Brain microvascular endothelial cell (primary cell): ENCODE measurements around the gene TMEM185B.
"Not testable (repeated sequence)": the region's sequence is repeated elsewhere in the genome, so short reads cannot be mapped to it uniquely, and the experiment has no call there.

ENCODE experiments used
- DNase-seq: peaks from one replicate; pipeline ENCODE4 v3.0.0-alpha.2; 2020
- H3K27ac ChIP-seq: fragments of 250-450 bp; sonication (Bioruptor Pico); 2 replicates; pipeline ENCODE4 v1.5.1; 2020; ENCODE audit warnings: mild to moderate bottlenecking, moderate library complexity
- H3K27me3 ChIP-seq: fragments of 250-450 bp; sonication (Bioruptor Pico); replicated peaks from 2 replicates; pipeline ENCODE4 v1.5.1; 2020; ENCODE audit warnings: mild to moderate bottlenecking
- H3K36me3 ChIP-seq: fragments of 250-450 bp; sonication (Bioruptor Pico); replicated peaks from 2 replicates; pipeline ENCODE4 v1.5.1; 2020; ENCODE audit warnings: mild to moderate bottlenecking
- H3K4me3 ChIP-seq: 2 replicates; pipeline ENCODE4 v1.5.1; 2011; ENCODE audit warnings: low read depth, mild to moderate bottlenecking, control low read depth, low read length, moderate library complexity
- in situ Hi-C: cut with HindIII; loops from 2 replicates; pipeline ENCODE4 v1.10.0; 2017; ENCODE audit warnings: low sequenced_read_pairs, low pct_ligation_motif_present
- TF ChIP-seq, protein P1 (sequence below): IDR thresholded peaks from 2 replicates; pipeline ENCODE4 v1.5.1; 2011; ENCODE audit warnings: low read depth, mild to moderate bottlenecking, moderate library complexity, low read length, control low read depth, inconsistent platforms; ENCODE audit errors: missing control alignments

Gene TMEM185B

GRCh38 chr2:120265006-120265405 is 41.8 kb upstream of the TMEM185B start:
- H3K36me3 ChIP-seq, result no peaks in the 10 kb centered on the region
- H3K27me3 ChIP-seq, result no peaks in the 10 kb centered on the region
- in situ Hi-C loops, result no loop called here
- H3K4me3 ChIP-seq, result no peak overlapping the region
- TF ChIP-seq, protein P1, sequence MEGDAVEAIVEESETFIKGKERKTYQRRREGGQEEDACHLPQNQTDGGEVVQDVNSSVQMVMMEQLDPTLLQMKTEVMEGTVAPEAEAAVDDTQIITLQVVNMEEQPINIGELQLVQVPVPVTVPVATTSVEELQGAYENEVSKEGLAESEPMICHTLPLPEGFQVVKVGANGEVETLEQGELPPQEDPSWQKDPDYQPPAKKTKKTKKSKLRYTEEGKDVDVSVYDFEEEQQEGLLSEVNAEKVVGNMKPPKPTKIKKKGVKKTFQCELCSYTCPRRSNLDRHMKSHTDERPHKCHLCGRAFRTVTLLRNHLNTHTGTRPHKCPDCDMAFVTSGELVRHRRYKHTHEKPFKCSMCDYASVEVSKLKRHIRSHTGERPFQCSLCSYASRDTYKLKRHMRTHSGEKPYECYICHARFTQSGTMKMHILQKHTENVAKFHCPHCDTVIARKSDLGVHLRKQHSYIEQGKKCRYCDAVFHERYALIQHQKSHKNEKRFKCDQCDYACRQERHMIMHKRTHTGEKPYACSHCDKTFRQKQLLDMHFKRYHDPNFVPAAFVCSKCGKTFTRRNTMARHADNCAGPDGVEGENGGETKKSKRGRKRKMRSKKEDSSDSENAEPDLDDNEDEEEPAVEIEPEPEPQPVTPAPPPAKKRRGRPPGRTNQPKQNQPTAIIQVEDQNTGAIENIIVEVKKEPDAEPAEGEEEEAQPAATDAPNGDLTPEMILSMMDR, result no peak
- DNase-seq, result no peak
- no peak overlapping the region for H3K27ac ChIP-seq

DNA sequence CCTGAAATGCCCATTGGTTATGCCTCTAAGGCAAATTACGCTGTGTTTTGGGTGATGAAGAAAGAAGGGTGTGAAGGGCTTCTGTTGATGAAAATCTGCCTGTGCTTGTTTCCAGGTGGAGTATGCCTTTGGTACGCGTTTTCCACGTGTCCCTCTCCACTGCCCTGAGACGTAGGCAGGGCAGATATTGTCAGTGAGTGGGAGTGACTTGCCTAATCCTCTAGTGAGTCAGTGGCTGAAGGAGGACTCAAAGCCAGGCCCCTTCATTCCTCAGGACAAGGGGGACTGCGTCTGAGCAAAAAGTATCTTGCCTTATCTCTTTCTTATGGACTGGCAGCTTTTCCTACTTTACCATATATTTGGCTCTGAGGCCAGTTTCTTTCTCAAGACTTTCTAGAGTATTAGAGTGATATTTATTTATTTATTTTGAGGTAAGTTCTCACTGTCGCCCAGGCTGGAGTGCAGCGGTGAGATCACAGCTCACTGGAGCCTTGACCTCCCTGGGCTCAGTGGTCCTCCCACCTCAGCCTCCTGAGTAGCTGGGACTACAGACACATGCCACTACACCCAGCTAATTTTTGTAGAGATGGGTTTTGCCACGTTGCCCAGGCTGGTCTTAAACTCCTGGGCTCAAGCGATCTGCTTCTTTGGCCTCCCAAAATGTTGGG is 39.7 kb upstream of the TMEM185B start:
- no peak overlapping the region for H3K4me3 ChIP-seq
- TF ChIP-seq, protein P1, result no peak
- H3K27me3 ChIP-seq, result no peaks in the 10 kb centered on the region
- DNase-seq, result peak; percentile 30
- no peak overlapping the region for H3K27ac ChIP-seq
- H3K36me3 ChIP-seq, result no peaks in the 10 kb centered on the region
- in situ Hi-C loops, result no loop called here

- TF ChIP-seq, protein P1, result no peak
These were observed 39.0 kb upstream of the TMEM185B start for GRCh38 chr2:120262150-120262549.

GRCh38 chr2:120261387-120262006 is 38.3 kb upstream of the TMEM185B start:
- Histone ChIP-seq H3K27ac (no peak overlapping the region), H3K4me3 (no peak overlapping the region), H3K27me3 (no peaks in the 10 kb centered on the region), H3K36me3 (no peaks in the 10 kb centered on the region)
- TF ChIP-seq, protein P1, result no peak
- in situ Hi-C loops, result no loop called here
- DNase-seq, result no peak

More at GRCh38 chr2:120262150-120262549, 39.0 kb upstream of the TMEM185B start:
- no peaks in the 10 kb centered on the region for H3K27me3 ChIP-seq
- no peak overlapping the region for H3K27ac ChIP-seq
- in situ Hi-C loops, result no loop called here
- no peak for DNase-seq
- no peaks in the 10 kb centered on the region for H3K36me3 ChIP-seq
- no peak overlapping the region for H3K4me3 ChIP-seq

GRCh38 chr2:120260736-120261135 is 37.5 kb upstream of the TMEM185B start:
- in situ Hi-C loops, result no loop called here
- TF ChIP-seq, protein P1, result no peak
- no peaks in the 10 kb centered on the region for H3K27me3 ChIP-seq
- no peaks in the 10 kb centered on the region for H3K36me3 ChIP-seq
- no peak overlapping the region for H3K4me3 ChIP-seq
- no peak for DNase-seq
- H3K27ac ChIP-seq, result no peak overlapping the region

GRCh38 chr2:120259939-120260338 is 36.7 kb upstream of the TMEM185B start:
- H3K27me3 ChIP-seq, H3K27ac ChIP-seq, DNase-seq, H3K4me3 ChIP-seq, in situ Hi-C loops, H3K36me3 ChIP-seq: not testable (repeated sequence)
